HPDE6-E6E7 (cell line): ENCODE measurements around the gene SLC35A2.

Experiments
- DNase-seq: peaks from one replicate; pipeline ENCODE4 v3.0.0; 2011; ENCODE audit warnings: missing footprints; ENCODE audit errors: extremely low spot score

The SLC35A2 gene

DNA sequence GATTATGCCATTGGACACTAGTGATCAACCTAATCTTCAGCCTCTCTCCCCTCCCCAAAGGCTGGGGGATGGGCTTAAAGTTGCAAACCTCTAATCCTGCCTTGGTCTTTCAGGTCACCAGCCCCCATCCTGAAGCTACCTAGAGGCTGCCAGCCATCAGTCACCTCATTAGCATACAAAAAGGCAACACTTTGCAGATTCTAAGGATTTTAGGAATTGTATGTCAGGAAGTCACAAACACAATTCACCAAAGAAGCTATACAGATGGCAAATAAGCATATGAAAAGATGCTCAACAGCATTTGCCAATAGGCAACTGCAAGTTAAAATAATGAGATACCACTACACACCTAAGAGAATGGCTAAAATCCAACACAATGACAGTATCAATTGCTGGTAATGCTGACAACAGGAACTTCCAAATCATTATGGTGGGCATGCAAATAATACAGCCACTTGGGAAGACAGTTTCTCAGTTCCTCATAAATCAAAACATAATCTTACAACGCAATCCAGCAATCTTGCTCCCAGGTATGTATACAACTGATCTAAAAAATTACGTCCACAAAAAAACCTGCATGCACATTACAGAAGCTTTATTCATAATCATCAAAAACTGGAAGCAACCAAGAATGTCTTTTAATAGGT lies 16.4 kb upstream of the SLC35A2 start:
- no peak for DNase-seq

- DNase-seq, result no peak
These were observed 15.7 kb upstream of the SLC35A2 start for GRCh38 chrX:48927123-48927522.

DNA sequence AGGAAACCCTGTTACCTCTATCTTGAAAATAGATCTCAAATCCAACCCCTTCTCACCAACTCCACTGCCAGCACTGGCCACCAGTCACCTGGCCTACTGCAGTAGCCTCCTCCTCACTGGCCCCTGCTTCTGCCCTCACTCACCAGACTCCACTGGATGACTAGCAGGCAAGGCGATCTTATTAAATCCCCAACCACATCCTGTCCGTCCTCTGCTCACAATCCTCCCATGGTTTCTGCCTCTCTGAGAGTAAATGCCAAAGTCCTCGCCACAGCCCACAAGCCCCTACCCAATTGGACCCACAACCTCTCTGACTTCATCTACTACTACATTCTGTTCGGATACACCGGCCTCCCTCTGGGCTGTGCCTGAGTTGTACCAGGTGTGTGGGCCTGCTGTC lies 12.8 kb upstream of the SLC35A2 start:
- DNase-seq, result no peak

DNA sequence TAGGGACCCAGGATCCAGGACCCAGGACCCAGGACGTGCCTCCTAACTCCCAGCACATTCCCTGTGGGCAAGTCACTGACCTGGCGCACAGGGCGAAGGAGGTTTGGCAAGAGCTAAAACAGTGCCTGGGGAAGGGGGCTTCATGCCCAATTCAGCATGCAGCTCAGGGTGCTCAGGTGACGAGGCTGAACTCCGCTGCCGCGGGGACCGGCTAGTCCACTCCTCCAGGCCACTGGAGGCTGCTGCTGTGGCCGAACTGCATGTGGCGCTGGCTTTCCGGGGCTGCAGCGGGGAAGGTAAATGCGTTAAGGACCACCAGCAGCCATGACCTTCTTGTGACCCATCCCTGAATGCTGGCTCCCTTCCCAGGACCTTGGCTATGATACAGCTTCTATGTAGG lies 12.3 kb upstream of the SLC35A2 start:
- DNase-seq, result no peak

DNA sequence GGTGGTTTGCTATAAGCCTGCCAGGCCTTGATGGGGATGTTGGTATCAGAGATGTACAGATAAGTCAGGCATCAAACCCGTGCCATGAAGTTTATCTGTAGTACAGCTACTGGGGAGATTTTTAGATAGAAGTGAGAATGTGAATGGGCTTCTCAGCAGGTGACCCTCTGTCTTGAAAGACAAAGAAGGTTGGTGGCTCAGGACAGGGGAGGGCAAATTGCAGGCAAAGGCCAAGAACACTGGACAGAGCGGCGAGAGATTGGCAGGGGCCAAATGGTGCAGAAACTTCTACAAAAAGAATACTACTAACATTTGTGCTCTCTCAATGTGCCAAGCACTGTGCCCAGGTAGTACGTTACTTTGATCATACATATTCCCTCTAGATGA lies 9.3 kb upstream of the SLC35A2 start:
- DNase-seq, result no peak

DNA sequence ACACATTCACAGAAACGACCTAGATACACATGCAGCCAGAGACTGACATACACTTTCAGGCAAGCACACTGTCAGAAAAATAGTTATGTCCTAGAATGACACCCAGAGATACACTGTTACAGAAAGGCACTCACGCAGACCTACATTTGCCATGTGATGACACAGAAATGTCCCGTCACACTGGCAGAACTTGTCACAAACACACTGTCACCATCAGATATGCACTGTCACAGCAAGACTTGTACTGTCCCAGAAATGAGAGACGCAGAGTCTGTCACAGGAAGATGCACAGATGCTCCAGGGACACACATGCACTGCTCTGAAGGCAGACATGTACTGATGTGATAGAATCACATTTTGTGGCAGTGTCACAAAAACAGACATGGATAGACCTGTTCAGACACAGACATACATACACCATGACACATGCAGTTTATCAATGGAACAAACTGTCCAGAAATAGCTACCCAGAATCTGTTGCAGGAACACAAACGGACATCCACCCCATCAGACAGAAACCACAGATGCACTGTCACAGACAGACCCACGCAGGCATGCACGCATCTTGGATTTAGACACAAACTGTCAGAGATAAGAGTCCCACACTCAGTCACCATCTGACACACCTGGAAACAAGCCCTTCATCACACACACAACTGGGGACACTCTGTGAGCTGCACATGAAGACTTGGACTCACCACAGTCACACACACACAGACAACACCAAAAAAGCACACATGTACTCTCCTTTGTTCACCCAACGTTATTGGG lies 8.7 kb upstream of the SLC35A2 start:
- DNase-seq, result no peak

DNA sequence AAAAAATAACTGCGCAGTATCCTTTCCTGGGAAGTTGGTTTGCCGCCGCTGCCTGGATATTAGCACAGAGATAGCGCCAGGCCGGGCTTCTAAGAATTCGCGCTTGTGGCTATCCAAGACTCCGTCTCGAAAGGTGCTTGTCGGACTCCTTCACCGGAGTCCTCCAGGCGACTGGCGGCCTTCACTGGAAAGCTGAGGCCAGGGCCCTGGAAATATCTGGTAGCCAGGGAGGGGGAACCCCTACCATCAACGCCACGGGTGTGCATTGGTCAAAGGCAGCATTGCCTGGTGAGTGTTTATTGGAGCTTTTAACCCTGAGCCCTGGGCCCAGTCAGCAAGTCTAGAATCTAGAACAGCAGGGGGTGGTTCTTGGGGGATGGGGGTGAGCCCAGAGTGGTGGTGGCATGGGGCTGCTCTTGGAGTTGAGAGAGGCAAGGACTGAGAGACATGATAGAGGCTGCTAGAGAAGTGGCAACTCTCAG lies 8.0 kb upstream of the SLC35A2 start:
- DNase-seq, result no peak

GRCh38 chrX:48918643-48919340 lies 7.3 kb upstream of the SLC35A2 start, which contains the start of gene PIM2:
TSS of gene PIM2 (minus strand) at chrX:48919024. CDS start at chrX:48918834, 190 bp downstream.
- peak; percentile 74 for DNase-seq

DNA sequence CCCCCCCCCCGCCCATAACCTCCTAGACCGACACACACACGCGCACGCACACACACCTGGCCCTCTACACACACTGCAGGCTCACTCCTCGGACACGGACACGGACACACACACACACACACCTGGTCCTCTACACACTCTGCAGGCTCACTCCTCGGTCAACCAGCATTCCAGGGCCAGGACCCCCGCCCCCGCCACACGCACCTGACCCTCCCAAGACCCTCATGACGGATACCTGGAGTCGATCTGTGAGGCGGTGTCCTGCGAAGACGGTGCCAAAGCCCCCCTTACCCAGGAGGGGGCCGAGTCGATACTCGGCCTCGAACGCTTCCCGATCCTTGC lies 6.8 kb upstream of the SLC35A2 start:
- no peak for DNase-seq

GRCh38 chrX:48917139-48918001 lies 5.9 kb upstream of the SLC35A2 start:
- DNase-seq, result peak; percentile 70

DNA sequence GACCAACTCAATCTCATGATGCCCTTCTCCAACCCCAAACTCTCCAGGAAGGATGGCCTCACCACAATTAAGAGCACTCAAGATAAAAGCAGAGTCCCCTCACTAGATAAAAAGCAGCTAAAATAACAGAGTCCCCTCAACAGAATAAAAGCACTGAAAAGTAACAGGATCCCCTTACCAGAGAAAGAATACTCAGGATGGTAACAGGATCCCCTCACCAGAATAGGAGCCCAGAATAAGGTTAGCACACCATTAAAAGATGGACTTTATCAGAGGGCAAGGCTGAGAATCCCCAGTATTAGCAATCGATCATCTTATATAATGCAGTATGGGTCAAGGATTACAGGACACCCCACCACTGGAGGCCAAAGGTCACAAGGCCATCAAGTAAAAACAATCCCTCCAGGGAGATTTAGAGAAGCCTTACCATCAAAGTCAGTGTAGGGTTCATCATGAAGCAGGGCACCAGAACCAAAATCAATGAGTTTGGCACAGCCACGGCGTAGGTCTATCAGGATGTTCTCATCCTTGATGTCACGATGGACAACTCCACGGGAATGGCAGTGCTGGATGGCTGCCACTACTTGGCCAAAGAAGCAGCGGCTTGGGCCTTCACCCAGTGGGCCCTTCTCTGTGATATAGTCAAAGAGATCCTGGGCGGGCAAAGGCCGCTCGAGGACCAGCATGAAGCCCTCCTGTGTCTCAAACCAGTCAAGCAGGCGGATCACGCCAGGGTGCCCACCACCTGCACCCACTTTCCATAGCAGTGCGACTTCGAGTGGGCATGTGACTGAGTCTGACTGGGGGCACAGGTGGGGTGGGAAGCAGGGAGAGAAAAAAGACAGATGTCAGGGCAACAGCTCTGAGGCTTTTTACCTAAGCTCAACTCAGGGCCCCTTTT lies 3.4 kb upstream of the SLC35A2 start:
- DNase-seq, result no peak

- no peak for DNase-seq
These were observed 2.3 kb upstream of the SLC35A2 start for GRCh38 chrX:48913605-48914366.

DNA sequence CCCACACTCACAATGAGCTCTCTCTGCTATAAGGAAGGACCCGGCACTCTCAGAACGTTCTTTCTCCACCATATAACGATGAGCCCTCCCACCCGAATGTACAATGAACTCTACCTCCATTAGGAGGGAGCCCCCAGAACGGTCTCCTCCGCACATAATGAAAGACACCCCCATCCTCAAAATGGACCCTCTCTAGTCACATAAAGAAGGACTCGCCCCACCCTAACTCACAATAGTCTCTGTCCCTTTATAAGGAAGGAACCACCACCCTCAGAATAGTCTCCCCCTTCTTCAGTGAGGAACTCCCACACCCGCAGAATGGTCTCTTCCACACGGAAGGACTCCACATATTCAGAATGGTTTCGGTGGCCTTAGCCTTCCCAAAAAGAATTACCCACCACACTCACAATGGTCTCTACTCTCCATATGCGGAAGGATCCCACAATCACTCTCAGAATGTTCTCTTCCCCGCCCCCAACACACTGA lies 477 bp downstream of the SLC35A2 start:
- DNase-seq, result no peak

DNA sequence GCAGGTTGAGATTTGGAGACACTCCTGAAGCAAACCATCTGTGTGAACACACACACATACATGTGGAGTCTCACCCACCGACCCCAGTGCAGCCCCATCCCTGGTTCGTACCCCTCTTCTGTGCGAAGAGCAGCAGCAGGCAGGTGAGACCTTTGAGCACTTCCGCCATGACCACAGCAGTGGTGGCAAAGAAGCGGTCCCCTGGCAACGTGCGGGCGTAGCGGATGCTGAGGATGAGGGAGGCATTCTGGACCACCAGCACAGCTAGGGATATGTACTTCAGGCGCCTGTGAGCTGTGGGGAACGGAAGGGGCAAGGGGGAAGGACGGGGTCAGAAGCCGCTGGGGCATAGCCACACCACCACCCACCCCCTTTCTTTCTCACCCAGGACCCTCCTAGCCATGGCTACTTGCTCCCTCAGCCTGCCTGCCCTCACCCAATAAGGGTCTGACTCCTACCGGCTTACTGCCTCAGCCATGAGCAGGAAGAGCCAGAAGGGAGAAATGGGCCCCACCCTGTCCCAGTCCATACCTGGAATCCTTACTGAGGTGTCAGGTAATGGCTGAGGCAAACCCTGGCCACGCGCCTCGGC lies 1.6 kb downstream of the SLC35A2 start:
- no peak for DNase-seq

DNA sequence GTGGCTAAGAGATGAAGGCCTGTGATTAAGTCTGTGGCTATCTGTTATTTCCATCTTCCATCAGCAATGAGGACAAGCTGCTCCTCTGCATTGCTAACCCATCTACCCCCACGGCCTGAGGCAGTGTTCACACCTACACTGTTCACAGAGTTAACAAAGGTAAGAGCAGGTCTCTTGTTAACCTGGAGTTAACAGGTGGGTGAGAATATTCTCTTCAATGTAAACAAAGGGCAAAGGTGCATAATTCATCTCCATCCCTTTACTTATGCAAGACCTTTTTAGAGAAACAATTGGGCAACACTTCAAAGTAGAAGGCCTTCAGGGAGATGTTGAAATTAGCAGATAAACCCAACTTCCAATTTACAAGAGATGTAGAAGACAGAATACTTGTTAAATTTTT lies 2.8 kb downstream of the SLC35A2 start:
- no peak for DNase-seq

- no peak for DNase-seq
These were observed 6.2 kb downstream of the SLC35A2 start for GRCh38 chrX:48905090-48905790.

DNA sequence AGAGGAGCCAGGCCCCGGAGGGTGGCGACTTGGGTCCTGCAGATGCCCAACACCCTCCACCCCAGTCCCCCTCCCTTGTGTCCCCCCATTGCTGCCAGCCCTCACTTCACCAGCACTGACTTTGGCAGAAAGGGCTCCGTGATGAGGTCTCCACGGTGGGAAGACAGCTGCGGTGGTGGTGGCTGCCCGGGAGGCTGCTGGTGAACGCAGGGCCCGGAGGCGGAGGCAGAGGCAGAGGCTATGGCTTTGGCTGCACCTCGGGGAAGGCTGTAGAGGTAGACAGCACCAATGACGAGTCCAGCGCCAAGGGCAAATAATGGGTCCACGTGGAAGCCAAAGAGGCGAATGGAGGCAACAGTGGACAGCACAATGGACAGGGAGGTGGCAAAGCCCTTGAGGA lies 6.8 kb downstream of the SLC35A2 start:
- DNase-seq, result no peak

DNA sequence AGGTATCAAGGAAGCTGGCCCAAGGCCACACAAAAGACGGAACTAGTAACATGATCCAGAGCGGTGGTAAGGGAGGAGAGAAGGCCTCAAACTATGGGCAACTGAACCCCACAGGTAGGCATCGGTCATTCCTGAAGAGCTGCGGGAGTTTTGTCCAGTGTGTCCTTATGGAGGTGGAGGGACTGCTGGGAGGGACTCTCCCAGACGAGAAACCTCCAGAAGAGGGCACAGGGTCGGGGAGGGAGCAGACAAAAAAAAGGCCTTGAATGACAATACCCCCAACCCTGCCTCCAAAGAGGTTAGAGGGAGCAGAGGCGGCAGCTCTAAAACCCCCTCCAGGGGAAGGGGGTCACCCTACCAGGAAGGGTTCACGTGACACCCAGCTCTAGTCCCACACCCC lies 7.3 kb downstream of the SLC35A2 start:
- no peak for DNase-seq

GRCh38 chrX:48903290-48903689 lies 8.2 kb downstream of the SLC35A2 start:
- DNase-seq, result no peak
